ENCODE data around the gene IFITM5. TPM values are rescaled to one million over a fixed set of nuclear protein-coding genes. Genes with fewer than 3 reads are reported as not detected.
A peak's percentile ranks its signal among the peaks of the same experiment; 100 is the strongest.
"Not testable (repeated sequence)": the region's sequence is repeated elsewhere in the genome, so short reads cannot be mapped to it uniquely, and the experiment has no call there.

Gene IFITM5
- total RNA-seq, 1 donor from 2014 or later = not detected

- Mint-ChIP-seq H3K9me3 (no peaks in the 10 kb centered on the region), H3K4me3 (ENCODE audit: low read depth) (no peak overlapping the region), H3K4me1 (ENCODE audit: low read depth) (peaks cover 49% of the 10 kb centered on the region)
Observed at GRCh38 chr11:332651-333480, 33.5 kb upstream of the IFITM5 start.

GRCh38 chr11:331358-332060 lies 32.2 kb upstream of the IFITM5 start:
- intact Hi-C loops (cut with micrococcal nuclease) = loop anchor here (2.0 kb wide), 1 partner anchor 17 kb away; no protein-coding TSS in a partner anchor
- H3K4me1 Mint-ChIP-seq (ENCODE audit: low read depth) = peaks cover 52% of the 10 kb centered on the region

More at GRCh38 chr11:332651-333480, 33.5 kb upstream of the IFITM5 start:
- no peaks in the 10 kb centered on the region for H3K27me3 Mint-ChIP-seq (ENCODE audit: low read depth)
- H3K27ac Mint-ChIP-seq = no peak overlapping the region
- no peak for DNase-seq (ENCODE audit: low spot score)
- intact Hi-C loops (cut with micrococcal nuclease) = loop anchor here (2.0 kb wide), 1 partner anchor 16 kb away; no protein-coding TSS in a partner anchor
- H3K36me3 Mint-ChIP-seq (ENCODE audit: low read depth) = peaks cover 17% of the 10 kb centered on the region

GRCh38 chr11:330694-331357 lies 31.5 kb upstream of the IFITM5 start:
- DNase-seq (ENCODE audit: low spot score) = no peak
- H3K4me1 Mint-ChIP-seq (ENCODE audit: low read depth) = peaks cover 52% of the 10 kb centered on the region
- H3K9me3 Mint-ChIP-seq = no peaks in the 10 kb centered on the region
- peak overlapping the region; percentile 51 for H3K4me3 Mint-ChIP-seq (ENCODE audit: low read depth)
- H3K27ac Mint-ChIP-seq = peak overlapping the region; percentile 87
- peaks cover 17% of the 10 kb centered on the region for H3K36me3 Mint-ChIP-seq (ENCODE audit: low read depth)
- intact Hi-C loops (cut with micrococcal nuclease) = no loop called here
- H3K27me3 Mint-ChIP-seq (ENCODE audit: low read depth) = no peaks in the 10 kb centered on the region

More at GRCh38 chr11:331358-332060, 32.2 kb upstream of the IFITM5 start:
- Mint-ChIP-seq H3K4me3 (ENCODE audit: low read depth) (peak overlapping the region; percentile 51), H3K9me3 (no peaks in the 10 kb centered on the region), H3K27ac (peak overlapping the region; percentile 65), H3K36me3 (ENCODE audit: low read depth) (peaks cover 17% of the 10 kb centered on the region), H3K27me3 (ENCODE audit: low read depth) (no peaks in the 10 kb centered on the region)
- DNase-seq (ENCODE audit: low spot score) = no peak

GRCh38 chr11:330307-330693 lies 31.0 kb upstream of the IFITM5 start:
- Mint-ChIP-seq H3K9me3 (no peaks in the 10 kb centered on the region), H3K4me3 (ENCODE audit: low read depth) (peak overlapping the region; percentile 30), H3K4me1 (ENCODE audit: low read depth) (peaks cover 53% of the 10 kb centered on the region), H3K27ac (peak overlapping the region; percentile 87), H3K36me3 (ENCODE audit: low read depth) (peaks cover 17% of the 10 kb centered on the region), H3K27me3 (ENCODE audit: low read depth) (no peaks in the 10 kb centered on the region)
- intact Hi-C loops (cut with micrococcal nuclease) = no loop called here
- no peak for DNase-seq (ENCODE audit: low spot score)

GRCh38 chr11:329886-330253 lies 30.5 kb upstream of the IFITM5 start:
- peak overlapping the region; percentile 64 for H3K4me3 Mint-ChIP-seq (ENCODE audit: low read depth)
- no peak for DNase-seq (ENCODE audit: low spot score)
- no peaks in the 10 kb centered on the region for H3K9me3 Mint-ChIP-seq
- H3K4me1 Mint-ChIP-seq (ENCODE audit: low read depth) = peaks cover 54% of the 10 kb centered on the region
- H3K27me3 Mint-ChIP-seq (ENCODE audit: low read depth) = no peaks in the 10 kb centered on the region
- H3K36me3 Mint-ChIP-seq (ENCODE audit: low read depth) = peaks cover 17% of the 10 kb centered on the region
- H3K27ac Mint-ChIP-seq = peak overlapping the region; percentile 87
- intact Hi-C loops (cut with micrococcal nuclease) = no loop called here

GRCh38 chr11:328516-329100 lies 29.3 kb upstream of the IFITM5 start:
- peak overlapping the region; percentile 87 for H3K27ac Mint-ChIP-seq
- H3K4me1 Mint-ChIP-seq (ENCODE audit: low read depth) = peaks cover 64% of the 10 kb centered on the region
- H3K9me3 Mint-ChIP-seq; H3K27me3 Mint-ChIP-seq (ENCODE audit: low read depth); intact Hi-C loops (cut with micrococcal nuclease); DNase-seq (ENCODE audit: low spot score): not testable (repeated sequence)
- peaks cover 17% of the 10 kb centered on the region for H3K36me3 Mint-ChIP-seq (ENCODE audit: low read depth)
- H3K4me3 Mint-ChIP-seq (ENCODE audit: low read depth) = peak overlapping the region; percentile 64

- Mint-ChIP-seq H3K27me3 (ENCODE audit: low read depth) (no peaks in the 10 kb centered on the region), H3K4me1 (ENCODE audit: low read depth) (peaks cover 64% of the 10 kb centered on the region), H3K4me3 (ENCODE audit: low read depth) (peak overlapping the region; percentile 10), H3K27ac (peak overlapping the region; percentile 60), H3K9me3 (no peaks in the 10 kb centered on the region), H3K36me3 (ENCODE audit: low read depth) (peaks cover 15% of the 10 kb centered on the region)
- no peak for DNase-seq (ENCODE audit: low spot score)
- intact Hi-C loops (cut with micrococcal nuclease) = no loop called here
Observed at GRCh38 chr11:328012-328411, 28.7 kb upstream of the IFITM5 start.

- Mint-ChIP-seq H3K4me1 (ENCODE audit: low read depth) (peaks cover 64% of the 10 kb centered on the region), H3K27me3 (ENCODE audit: low read depth) (no peaks in the 10 kb centered on the region), H3K27ac (peak overlapping the region; percentile 94), H3K36me3 (ENCODE audit: low read depth) (peaks cover 13% of the 10 kb centered on the region), H3K9me3 (no peaks in the 10 kb centered on the region), H3K4me3 (ENCODE audit: low read depth) (peak overlapping the region; percentile 71)
- intact Hi-C loops (cut with micrococcal nuclease) = loop anchor here (2.0 kb wide), 2 partner anchors 15 to 27 kb away; no protein-coding TSS in a partner anchor
- no peak for DNase-seq (ENCODE audit: low spot score)
Observed at GRCh38 chr11:327581-327923, 28.2 kb upstream of the IFITM5 start.

GRCh38 chr11:326842-327580 lies 27.7 kb upstream of the IFITM5 start:
- DNase-seq (ENCODE audit: low spot score) = no peak
- no peaks in the 10 kb centered on the region for H3K27me3 Mint-ChIP-seq (ENCODE audit: low read depth)
- H3K4me1 Mint-ChIP-seq (ENCODE audit: low read depth) = peaks cover 64% of the 10 kb centered on the region
- intact Hi-C loops (cut with micrococcal nuclease) = loop anchor here (2.0 kb wide), 2 partner anchors 14 to 28 kb away; no protein-coding TSS in a partner anchor
- H3K9me3 Mint-ChIP-seq = no peaks in the 10 kb centered on the region
- peaks cover 13% of the 10 kb centered on the region for H3K36me3 Mint-ChIP-seq (ENCODE audit: low read depth)
- H3K4me3 Mint-ChIP-seq (ENCODE audit: low read depth) = peak overlapping the region; percentile 71
- peak overlapping the region; percentile 94 for H3K27ac Mint-ChIP-seq

- DNase-seq (ENCODE audit: low spot score) = no peak
- Mint-ChIP-seq H3K4me1 (ENCODE audit: low read depth) (peaks cover 60% of the 10 kb centered on the region), H3K27ac (peak overlapping the region; percentile 94), H3K9me3 (no peaks in the 10 kb centered on the region), H3K36me3 (ENCODE audit: low read depth) (peaks cover 13% of the 10 kb centered on the region), H3K27me3 (ENCODE audit: low read depth) (no peaks in the 10 kb centered on the region), H3K4me3 (ENCODE audit: low read depth) (peak overlapping the region; percentile 71)
- intact Hi-C loops (cut with micrococcal nuclease) = loop anchor here (2.0 kb wide), 2 partner anchors 14 to 28 kb away; no protein-coding TSS in a partner anchor
Observed at GRCh38 chr11:326592-326841, 27.2 kb upstream of the IFITM5 start.

- Mint-ChIP-seq H3K27ac (peak overlapping the region; percentile 94), H3K36me3 (ENCODE audit: low read depth) (peaks cover 9% of the 10 kb centered on the region), H3K4me1 (ENCODE audit: low read depth) (peaks cover 55% of the 10 kb centered on the region), H3K4me3 (ENCODE audit: low read depth) (peak overlapping the region; percentile 71), H3K27me3 (ENCODE audit: low read depth) (no peaks in the 10 kb centered on the region), H3K9me3 (no peaks in the 10 kb centered on the region)
- no peak for DNase-seq (ENCODE audit: low spot score)
- intact Hi-C loops (cut with micrococcal nuclease) = loop anchor here (2.0 kb wide), 2 partner anchors 13 to 29 kb away; no protein-coding TSS in a partner anchor
Observed at GRCh38 chr11:325796-326591, 26.7 kb upstream of the IFITM5 start.

Measured in activated T-helper 2 cell treated with anti-CD3 and anti-CD28 coated beads, Interferon-gamma antibody, Interleukin-2, Interleukin-4, amounts not matched to agents 10 μg/mL and 5 μg/mL and 100 μg/mL, durations not matched to agents 14 hours and 24 hours and 36 hours (primary cell).